Esophagus muscularis mucosa (tissue), 4 donors: Measurements from ENCODE around the gene RRH.
"Not testable (repeated sequence)": the region's sequence is repeated elsewhere in the genome, so short reads cannot be mapped to it uniquely, and the experiment has no call there.

ENCODE experiments used
- CTCF ChIP-seq, 3 experiments: fragments of 200-600 bp in 2 of 3; fragments of 450-650 bp in 1 of 3; sonication (generic) in 2 of 3; IDR thresholded peaks; one replicate each; pipeline ENCODE4 v1.5.1; 2017 to 2019; ENCODE audit warnings: antibody characterized with exemption in 3 of 3, mild to moderate bottlenecking in 2 of 3, moderate library complexity in 1 of 3
- EP300 ChIP-seq: sonication (generic); formaldehyde crosslinking; IDR thresholded peaks from one replicate; pipeline ENCODE4 v1.6.1; 2017; ENCODE audit warnings: antibody characterized with exemption
- POLR2A ChIP-seq: fragments of 450-650 bp; IDR thresholded peaks from one replicate; pipeline ENCODE4 v1.6.1; 2017; ENCODE audit warnings: antibody characterized with exemption, moderate library complexity, mild to moderate bottlenecking, low read depth

DNA sequence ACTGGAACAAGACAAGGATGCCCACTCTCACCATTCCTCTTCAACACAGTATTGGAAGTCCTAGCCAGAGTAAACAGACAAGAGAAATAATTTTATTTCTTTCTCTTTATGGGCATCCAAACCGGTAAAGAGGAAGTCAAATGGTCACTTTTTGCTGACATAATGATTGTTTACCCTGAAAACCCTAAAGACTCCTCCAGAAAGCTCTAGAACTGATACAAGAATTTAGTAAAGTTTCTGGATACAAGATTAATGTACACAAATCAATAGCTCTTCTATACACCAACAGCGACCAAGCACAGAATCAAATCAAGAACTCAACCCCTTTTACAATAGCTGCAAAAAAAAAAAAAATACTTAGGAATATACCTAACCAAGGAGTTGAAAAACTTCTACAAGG, 45.7 kb upstream of the RRH start:
- TF ChIP-seq POLR2A; CTCF (IDR thresholded peaks at IDR 0.05); EP300: not testable (repeated sequence)
